Prostate gland (tissue), 2 donors: ENCODE results near the gene TJP2.

Experiments
- CTCF ChIP-seq, 4 experiments: fragments of 200-600 bp in 2 of 4; fragments of 450-650 bp in 2 of 4; sonication (generic) in 2 of 4; IDR thresholded peaks; 1 replicate in 3 of 4; 2 replicates in 1 of 4; pipeline ENCODE4 v1.5.1; 2016 to 2019; ENCODE audit warnings: antibody characterized with exemption in 4 of 4, mild to moderate bottlenecking in 2 of 4, moderate library complexity in 2 of 4
- POLR2A ChIP-seq: fragments of 450-650 bp; IDR thresholded peaks from one replicate; pipeline ENCODE4 v1.6.1; 2016; ENCODE audit warnings: antibody characterized with exemption, mild to moderate bottlenecking
- POLR2AphosphoS5 ChIP-seq: sonication (generic); formaldehyde crosslinking; IDR thresholded peaks from one replicate; pipeline ENCODE4 v1.6.1; 2017; ENCODE audit warnings: antibody characterized with exemption

- TF ChIP-seq POLR2A, result no peak
- TF ChIP-seq CTCF (IDR thresholded peaks at IDR 0.05), result no peak
- no peak for TF ChIP-seq POLR2AphosphoS5
Observed at GRCh38 chr9:69237702-69238295, 63.7 kb downstream of the TJP2 start.
